HepG2 (cell line): ENCODE results near the gene TPCN2. TPM values are rescaled to one million over a fixed set of nuclear protein-coding genes. Genes with fewer than 3 reads are reported as not detected.

Experiments
- FOXC1 ChIP-seq: sonication (generic); formaldehyde crosslinking; IDR thresholded peaks from 2 replicates; pipeline ENCODE4 v1.8.0; 2022; ENCODE audit warnings: mild to moderate bottlenecking, missing genetic modification reagents, borderline replicate concordance
- HHEX ChIP-seq: IDR thresholded peaks from 2 replicates; pipeline ENCODE4 v1.6.1; 2016; ENCODE audit warnings: control low read depth
- MTF1 ChIP-seq: sonication (generic); formaldehyde crosslinking; IDR thresholded peaks from 2 replicates; pipeline ENCODE4 v1.5.0; 2020; ENCODE audit warnings: missing genetic modification reagents
- NCOA2 ChIP-seq: sonication (generic); formaldehyde crosslinking; IDR thresholded peaks from 2 replicates; pipeline ENCODE4 v1.8.0; 2022; ENCODE audit warnings: inconsistent platforms
- PHF5A ChIP-seq: IDR thresholded peaks from one replicate; pipeline ENCODE4 v1.6.1; 2018; ENCODE audit warnings: low read depth, missing genetic modification reagents; ENCODE audit not compliant: unreplicated experiment
- SALL1 ChIP-seq: sonication (generic); formaldehyde crosslinking; IDR thresholded peaks from 2 replicates; pipeline ENCODE4 v1.8.0; 2022; ENCODE audit warnings: mild to moderate bottlenecking, missing genetic modification reagents
- ZNF280B ChIP-seq: sonication (generic); formaldehyde crosslinking; IDR thresholded peaks from 2 replicates; pipeline ENCODE4 v1.5.0; 2020; ENCODE audit warnings: missing genetic modification reagents, mild to moderate bottlenecking, borderline replicate concordance
- ZNF318 ChIP-seq: sonication (generic); formaldehyde crosslinking; IDR thresholded peaks from 2 replicates; pipeline ENCODE4 v1.4.0; 2020; ENCODE audit warnings: mild to moderate bottlenecking, missing genetic modification reagents
- ZNF563 ChIP-seq: sonication (generic); formaldehyde crosslinking; IDR thresholded peaks from 2 replicates; pipeline ENCODE4 v1.8.0; 2022; ENCODE audit warnings: mild to moderate bottlenecking, moderate library complexity, missing genetic modification reagents
- ZNF572 ChIP-seq: sonication (generic); formaldehyde crosslinking; IDR thresholded peaks from 2 replicates; pipeline ENCODE4 v1.5.1; 2020; ENCODE audit warnings: mild to moderate bottlenecking, missing genetic modification reagents
- ZNF746 ChIP-seq: sonication (generic); formaldehyde crosslinking; IDR thresholded peaks from 2 replicates; pipeline ENCODE4 v1.8.0; 2022; ENCODE audit warnings: mild to moderate bottlenecking, missing genetic modification reagents
- ZNF792 ChIP-seq: IDR thresholded peaks from 2 replicates; pipeline ENCODE4 v1.6.1; 2016
- ZNF83 ChIP-seq: sonication (generic); formaldehyde crosslinking; IDR thresholded peaks from 2 replicates; pipeline ENCODE4 v1.4.0; 2020; ENCODE audit warnings: missing genetic modification reagents, mild to moderate bottlenecking, borderline replicate concordance
- polyA plus RNA-seq, 8 experiments: library from polyadenylated mRNA; depleted of rRNA in 3 of 8; stranded (reverse) in 7 of 8; unstranded in 1 of 8; fragments of >200 nt; fragmentation: Illumina TruSeq in 4 of 8; extraction: Trizol in 4 of 8; gene quantifications; 2 replicates each; pipeline versions ENCODE4 v1.2.1 to v1.2.3, GENCODE V29; 2011 to 2016; ENCODE audit warnings: low read depth in 4 of 8, missing spikeins in 1 of 8, mixed read lengths in 1 of 8; ENCODE audit not compliant: insufficient read depth in 1 of 8
- total RNA-seq, 5 experiments: library from RNA; depleted of rRNA; stranded (reverse); fragments of >200 nt; fragmentation: Illumina TruSeq; extraction: Trizol; gene quantifications; 2 replicates each; pipeline ENCODE4 v1.2.3, GENCODE V29; 2016; ENCODE audit warnings: low read depth in 1 of 5
- TF ChIP-seq, protein P1 (sequence below): sonication (generic); formaldehyde crosslinking; IDR thresholded peaks from 2 replicates; pipeline ENCODE4 v1.9.0; 2021; ENCODE audit warnings: missing genetic modification reagents, borderline replicate concordance
- TF ChIP-seq, protein P2 (sequence below): sonication (generic); formaldehyde crosslinking; IDR thresholded peaks from 2 replicates; pipeline ENCODE4 v1.4.0; 2020; ENCODE audit warnings: mild to moderate bottlenecking, missing genetic modification reagents, borderline replicate concordance

The TPCN2 gene
- total and polyA plus RNA-seq, 2 of the 13 experiments (the other 11 are each of a cell fraction or from before 2014, with no cell fraction given), result 5.6 to 5.9 TPM

- peak; percentile 74 for TF ChIP-seq ZNF746 (CRISPR knock-in tag)
- TF ChIP-seq ZNF563, result no peak
- no peak for TF ChIP-seq ZNF280B (CRISPR knock-in tag)
- no peak for TF ChIP-seq FOXC1
- TF ChIP-seq, protein P1, sequence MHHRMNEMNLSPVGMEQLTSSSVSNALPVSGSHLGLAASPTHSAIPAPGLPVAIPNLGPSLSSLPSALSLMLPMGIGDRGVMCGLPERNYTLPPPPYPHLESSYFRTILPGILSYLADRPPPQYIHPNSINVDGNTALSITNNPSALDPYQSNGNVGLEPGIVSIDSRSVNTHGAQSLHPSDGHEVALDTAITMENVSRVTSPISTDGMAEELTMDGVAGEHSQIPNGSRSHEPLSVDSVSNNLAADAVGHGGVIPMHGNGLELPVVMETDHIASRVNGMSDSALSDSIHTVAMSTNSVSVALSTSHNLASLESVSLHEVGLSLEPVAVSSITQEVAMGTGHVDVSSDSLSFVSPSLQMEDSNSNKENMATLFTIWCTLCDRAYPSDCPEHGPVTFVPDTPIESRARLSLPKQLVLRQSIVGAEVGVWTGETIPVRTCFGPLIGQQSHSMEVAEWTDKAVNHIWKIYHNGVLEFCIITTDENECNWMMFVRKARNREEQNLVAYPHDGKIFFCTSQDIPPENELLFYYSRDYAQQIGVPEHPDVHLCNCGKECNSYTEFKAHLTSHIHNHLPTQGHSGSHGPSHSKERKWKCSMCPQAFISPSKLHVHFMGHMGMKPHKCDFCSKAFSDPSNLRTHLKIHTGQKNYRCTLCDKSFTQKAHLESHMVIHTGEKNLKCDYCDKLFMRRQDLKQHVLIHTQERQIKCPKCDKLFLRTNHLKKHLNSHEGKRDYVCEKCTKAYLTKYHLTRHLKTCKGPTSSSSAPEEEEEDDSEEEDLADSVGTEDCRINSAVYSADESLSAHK (CRISPR knock-in tag), result no peak
- TF ChIP-seq ZNF572 (CRISPR knock-in tag), result 0 out of 2 replicates have a peak, but pooled peaks have one; percentile 46
- TF ChIP-seq, protein P2, sequence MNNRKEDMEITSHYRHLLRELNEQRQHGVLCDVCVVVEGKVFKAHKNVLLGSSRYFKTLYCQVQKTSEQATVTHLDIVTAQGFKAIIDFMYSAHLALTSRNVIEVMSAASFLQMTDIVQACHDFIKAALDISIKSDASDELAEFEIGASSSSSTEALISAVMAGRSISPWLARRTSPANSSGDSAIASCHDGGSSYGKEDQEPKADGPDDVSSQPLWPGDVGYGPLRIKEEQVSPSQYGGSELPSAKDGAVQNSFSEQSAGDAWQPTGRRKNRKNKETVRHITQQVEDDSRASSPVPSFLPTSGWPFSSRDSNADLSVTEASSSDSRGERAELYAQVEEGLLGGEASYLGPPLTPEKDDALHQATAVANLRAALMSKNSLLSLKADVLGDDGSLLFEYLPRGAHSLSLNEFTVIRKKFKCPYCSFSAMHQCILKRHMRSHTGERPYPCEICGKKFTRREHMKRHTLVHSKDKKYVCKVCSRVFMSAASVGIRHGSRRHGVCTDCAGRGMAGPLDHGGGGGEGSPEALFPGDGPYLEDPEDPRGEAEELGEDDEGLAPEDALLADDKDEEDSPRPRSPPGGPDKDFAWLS (CRISPR knock-in tag), result 0 out of 2 replicates have a peak, but pooled peaks have one; percentile 61
- TF ChIP-seq HHEX (CRISPR knock-in tag), result no peak
- TF ChIP-seq NCOA2 (CRISPR knock-in tag), result peak; percentile 40; the same call in 1 of the 2 replicates
- no peak for TF ChIP-seq MTF1 (CRISPR knock-in tag)
- no peak for TF ChIP-seq PHF5A
- no peak for TF ChIP-seq ZNF318 (CRISPR knock-in tag)
- peak; percentile 69; the same call in 1 of the 2 replicates for TF ChIP-seq ZNF792 (CRISPR knock-in tag)
- TF ChIP-seq ZNF83 (CRISPR knock-in tag), result no peak
- peak; percentile 79 for TF ChIP-seq SALL1 (CRISPR knock-in tag)
Measured at GRCh38 chr11:69122630-69123431, 74.1 kb downstream of the TPCN2 start (continued).
